HEK293 (cell line): Measurements from ENCODE around the gene SRMS.

Experiments
- CTCF ChIA-PET: fragments of 350-600 bp; formaldehyde crosslinking; extraction: SDS; loops from one replicate; lab custom pipeline; 2021; ENCODE audit warnings: antibody characterized with exemption; lab: Yijun Ruan, JAX
- POLR2A ChIA-PET: fragments of 300-600 bp; formaldehyde crosslinking; extraction: SDS; loops from one replicate; lab custom pipeline; 2020; ENCODE audit warnings: antibody characterized with exemption, inconsistent platforms; lab: Yijun Ruan, JAX
- H3K27ac ChIP-seq: fragments of 200-500 bp; sonication (Bioruptor generic); 2 replicates; pipeline ENCODE4 v1.5.1; 2014; ENCODE audit warnings: low read depth, low read length, control low read depth, inconsistent platforms; ENCODE audit errors: extremely low read depth
- H3K36me3 ChIP-seq, 2 experiments: fragments of 200-500 bp in 1 of 2; sonication (Bioruptor generic) in 1 of 2; 1 replicate in 1 of 2; 2 replicates in 1 of 2; pipeline ENCODE4 v1.5.1; 2014 to 2017; ENCODE audit warnings: inconsistent platforms in 2 of 2, low read length in 2 of 2; ENCODE audit not compliant: control insufficient read depth in 2 of 2, insufficient read depth in 1 of 2
- H3K4me1 ChIP-seq: fragments of 200-500 bp; sonication (Bioruptor generic); 2 replicates; pipeline ENCODE4 v1.5.1; 2014; ENCODE audit warnings: mild to moderate bottlenecking, low read length, inconsistent platforms; ENCODE audit not compliant: control insufficient read depth, insufficient read depth
- H3K4me3 ChIP-seq: 2 replicates; pipeline ENCODE4 v1.5.1; 2011; ENCODE audit warnings: low read depth, mild to moderate bottlenecking, control low read depth, low read length, moderate library complexity
- H3K9me3 ChIP-seq: fragments of 200-500 bp; sonication (Bioruptor generic); 2 replicates; pipeline ENCODE4 v1.5.1; 2014; ENCODE audit warnings: low read depth, low read length, inconsistent platforms; ENCODE audit not compliant: control insufficient read depth, insufficient read depth
- HIC1 ChIP-seq: fragments of 450-650 bp; formaldehyde crosslinking; IDR thresholded peaks from 2 replicates; pipeline ENCODE4 v1.5.1; 2016; ENCODE audit warnings: missing biosample characterization, missing genetic modification characterization
- PATZ1 ChIP-seq: fragments of 450-650 bp; formaldehyde crosslinking; IDR thresholded peaks from 2 replicates; pipeline ENCODE4 v1.5.1; 2016; ENCODE audit warnings: missing biosample characterization, missing genetic modification characterization
- REST ChIP-seq: fragments of 450-650 bp; formaldehyde crosslinking; IDR thresholded peaks from 2 replicates; pipeline ENCODE4 v1.5.1; 2016; ENCODE audit warnings: missing biosample characterization, missing genetic modification characterization
- ZFHX2 ChIP-seq: fragments of 450-650 bp; formaldehyde crosslinking; conservative IDR thresholded peaks from 2 replicates; pipeline ENCODE4 v1.5.1; 2016; ENCODE audit warnings: missing biosample characterization, missing genetic modification characterization
- ZIC2 ChIP-seq: fragments of 450-650 bp; formaldehyde crosslinking; IDR thresholded peaks from 2 replicates; pipeline ENCODE4 v1.5.1; 2016; ENCODE audit warnings: missing biosample characterization, missing genetic modification characterization
- ZNF214 ChIP-seq: fragments of 450-650 bp; formaldehyde crosslinking; IDR thresholded peaks from 2 replicates; pipeline ENCODE4 v1.5.1; 2017; ENCODE audit warnings: missing biosample characterization, mild to moderate bottlenecking, missing genetic modification characterization, borderline replicate concordance
- ZNF416 ChIP-seq: fragments of 450-650 bp; formaldehyde crosslinking; IDR thresholded peaks from 2 replicates; pipeline ENCODE4 v1.5.1; 2016; ENCODE audit warnings: missing biosample characterization, missing genetic modification characterization
- ZNF433 ChIP-seq: fragments of 450-650 bp; formaldehyde crosslinking; IDR thresholded peaks from 2 replicates; pipeline ENCODE4 v1.5.1; 2016; ENCODE audit warnings: missing biosample characterization, missing genetic modification characterization, low read depth
- ZNF513 ChIP-seq: fragments of 450-650 bp; IDR thresholded peaks from 2 replicates; pipeline ENCODE4 v1.5.1; 2018; ENCODE audit warnings: missing biosample characterization, missing genetic modification characterization
- ZSCAN16 ChIP-seq: fragments of 450-650 bp; formaldehyde crosslinking; IDR thresholded peaks from 2 replicates; pipeline ENCODE4 v1.5.1; 2016; ENCODE audit warnings: missing biosample characterization, missing genetic modification characterization
- ZSCAN4 ChIP-seq: fragments of 450-650 bp; formaldehyde crosslinking; IDR thresholded peaks from 2 replicates; pipeline ENCODE4 v1.5.1; 2017; ENCODE audit warnings: missing biosample characterization, missing genetic modification characterization

Gene SRMS

GRCh38 chr20:63551068-63551467 lies 3.5 kb upstream of the SRMS start:
- Histone ChIP-seq H3K36me3 (no peaks in the 10 kb centered on the region), H3K9me3 (no peaks in the 10 kb centered on the region), H3K4me1 (0 out of 2 replicates have a peak, but pooled peaks cover 2% of the 10 kb centered on the region), H3K27ac (no peak overlapping the region), H3K4me3 (no peak overlapping the region)
- POLR2A ChIA-PET: no interaction called here
- TF ChIP-seq ZFHX2 (tag by site-specific recombination): no peak
- 0 out of 2 replicates have a peak, but pooled peaks have one; percentile 12 for TF ChIP-seq HIC1 (tag by site-specific recombination)
- CTCF ChIA-PET: interaction anchor here (1.1 kb wide), 1 partner anchor 13 kb away, joined by 3 read pairs; no protein-coding TSS in a partner anchor

- no peaks in the 10 kb centered on the region for H3K9me3 ChIP-seq
- H3K27ac ChIP-seq: no peak overlapping the region
- 0 out of 2 replicates have a peak, but pooled peaks cover 2% of the 10 kb centered on the region for H3K4me1 ChIP-seq
- TF ChIP-seq PATZ1 (tag by site-specific recombination): peak; percentile 31; the same call in 1 of the 2 replicates
- peak; percentile 52 for TF ChIP-seq ZFHX2 (tag by site-specific recombination)
- peak; percentile 30; the same call in 1 of the 2 replicates for TF ChIP-seq ZIC2 (tag by site-specific recombination)
- no peak for TF ChIP-seq ZNF416 (tag by site-specific recombination)
- TF ChIP-seq ZNF513 (tag by site-specific recombination): no peak
- TF ChIP-seq ZNF433 (tag by site-specific recombination): no peak
- TF ChIP-seq ZSCAN16 (tag by site-specific recombination): no peak
- no peak for TF ChIP-seq ZSCAN4 (tag by site-specific recombination)
- peak; percentile 68; the same call in 1 of the 2 replicates for TF ChIP-seq HIC1 (tag by site-specific recombination)
- TF ChIP-seq ZNF214 (tag by site-specific recombination): no peak
- no peak for TF ChIP-seq REST (tag by site-specific recombination)
- H3K36me3 ChIP-seq: no peaks in the 10 kb centered on the region
- CTCF ChIA-PET: interaction anchor here (0.6 kb wide), 1 partner anchor 327 kb away, joined by 5 read pairs; no protein-coding TSS in a partner anchor
- H3K4me3 ChIP-seq: no peak overlapping the region
- POLR2A ChIA-PET: interaction anchor here (0.6 kb wide), 1 partner anchor 26 kb away, joined by 4 read pairs; no protein-coding TSS in a partner anchor
Measured at GRCh38 chr20:63549679-63550282, 2.2 kb upstream of the SRMS start.
